Measurements from ENCODE around the gene ZNF75A.
A peak's percentile ranks its signal among the peaks of the same experiment; 100 is the strongest.
"Not testable (repeated sequence)": the region's sequence is repeated elsewhere in the genome, so short reads cannot be mapped to it uniquely, and the experiment has no call there.

ZNF75A gene

GRCh38 chr16:3305109-3306068 is at the start of gene ZNF75A, which contains the start of gene TIGD7:
Gene ZNF75A, plus strand, starts transcription at chr16:3305497. Its CDS starts 2,932 bp downstream, at chr16:3308429.
Gene TIGD7, minus strand, starts transcription at chr16:3305430. Its CDS starts 4,816 bp downstream, at chr16:3300614.
- DNase-seq, result peak; percentile 72

- no peak for DNase-seq
These were observed 49.0 kb upstream of the ZNF75A start, which contains the start of gene MEFV for GRCh38 chr16:3256146-3256865. Gene MEFV, minus strand, starts transcription at chr16:3256633. Its CDS starts 46 bp downstream, at chr16:3256587.

GRCh38 chr16:3256866-3257465 is 48.3 kb upstream of the ZNF75A start:
- DNase-seq, result no peak

- DNase-seq, result no peak
These were observed 45.5 kb upstream of the ZNF75A start for GRCh38 chr16:3259836-3260235.

- no peak for DNase-seq
These were observed 42.8 kb upstream of the ZNF75A start for GRCh38 chr16:3262517-3262916.

- peak; percentile 95 for DNase-seq
These were observed 40.9 kb upstream of the ZNF75A start for GRCh38 chr16:3264137-3265036.

- DNase-seq, result no peak
These were observed 38.3 kb upstream of the ZNF75A start for GRCh38 chr16:3266873-3267537.

GRCh38 chr16:3268294-3268693 is 37.0 kb upstream of the ZNF75A start:
- DNase-seq, result no peak

GRCh38 chr16:3270718-3271117 is 34.6 kb upstream of the ZNF75A start:
- not testable (repeated sequence) for DNase-seq

GRCh38 chr16:3271281-3271680 is 34.0 kb upstream of the ZNF75A start:
- not testable (repeated sequence) for DNase-seq

- no peak for DNase-seq
These were observed 30.8 kb upstream of the ZNF75A start for GRCh38 chr16:3274490-3274889.

- no peak for DNase-seq
These were observed 30.4 kb upstream of the ZNF75A start for GRCh38 chr16:3274947-3275346.

- no peak for DNase-seq
These were observed 28.6 kb upstream of the ZNF75A start for GRCh38 chr16:3276679-3277078.

- DNase-seq, result no peak
These were observed 24.0 kb upstream of the ZNF75A start for GRCh38 chr16:3281222-3281820.

- no peak for DNase-seq
These were observed 23.1 kb upstream of the ZNF75A start for GRCh38 chr16:3282103-3282729.

GRCh38 chr16:3282730-3283542 is 22.4 kb upstream of the ZNF75A start, which contains the start of gene ZNF263:
Gene ZNF263, plus strand, starts transcription at chr16:3283491. Its CDS starts 328 bp downstream, at chr16:3283819.
- peak; percentile 88 for DNase-seq

GRCh38 chr16:3283543-3284447 is 21.5 kb upstream of the ZNF75A start:
- DNase-seq, result no peak

- no peak for DNase-seq
These were observed 20.2 kb upstream of the ZNF75A start for GRCh38 chr16:3285131-3285530.

Measured in activated effector memory CD4-positive, alpha-beta T cell treated with Interleukin-2 at 50 U/mL for 16 hours (primary cell).